SU-DHL-6 (cell line): Measurements from ENCODE around the gene DYNLT2B.
"Not testable (repeated sequence)": the region's sequence is repeated elsewhere in the genome, so short reads cannot be mapped to it uniquely, and the experiment has no call there.

Source experiments
- H2AFZ ChIP-seq: fragments of 200-600 bp; sonication (generic); 2 replicates; pipeline ENCODE4 v1.6.1; 2014; ENCODE audit warnings: low read depth, mild to moderate bottlenecking, moderate library complexity, mixed read lengths, antibody characterized with exemption, low read length; ENCODE audit not compliant: severe bottlenecking
- H3F3A ChIP-seq: fragments of 200-600 bp; shearing (Covaris generic); 2 replicates; pipeline ENCODE4 v1.6.0; 2016; ENCODE audit warnings: antibody characterized with exemption, mild to moderate bottlenecking; ENCODE audit not compliant: insufficient read depth
- H3K27ac ChIP-seq: fragments of 200-600 bp; sonication (generic); 2 replicates; pipeline ENCODE4 v1.5.1; 2016; ENCODE audit warnings: low read depth, mild to moderate bottlenecking, low read length, moderate library complexity, mixed read lengths
- H3K27me3 ChIP-seq: fragments of 200-600 bp; sonication (generic), shearing (Covaris generic); 2 replicates; pipeline ENCODE4 v1.6.0; 2014; ENCODE audit warnings: mild to moderate bottlenecking, low read length
- H3K36me3 ChIP-seq: fragments of 200-600 bp; sonication (generic); 2 replicates; pipeline ENCODE4 v1.6.1; 2014; ENCODE audit warnings: mild to moderate bottlenecking, low read length, mixed read lengths
- H3K4me2 ChIP-seq: fragments of 300-600, 200-600 bp; shearing (Covaris generic), sonication (generic); 2 replicates; pipeline ENCODE4 v1.6.0; 2014; ENCODE audit warnings: low read length, low read depth, mild to moderate bottlenecking; ENCODE audit not compliant: poor library complexity, severe bottlenecking
- H3K4me3 ChIP-seq: fragments of 200-600 bp; sonication (generic); 2 replicates; pipeline ENCODE4 v1.5.1; 2014; ENCODE audit warnings: antibody characterized with exemption, low read length, mild to moderate bottlenecking, mixed read lengths; ENCODE audit not compliant: insufficient read depth, poor library complexity, severe bottlenecking
- H3K79me2 ChIP-seq: fragments of 200-600 bp; sonication (generic); 2 replicates; pipeline ENCODE4 v1.6.1; 2014; ENCODE audit warnings: mild to moderate bottlenecking, low read length, moderate library complexity; ENCODE audit not compliant: insufficient read depth
- H3K9ac ChIP-seq: fragments of 200-600 bp; sonication (generic); 2 replicates; pipeline ENCODE4 v1.7.0; 2014; ENCODE audit warnings: mild to moderate bottlenecking, low read length
- H3K9me2 ChIP-seq: fragments of 200-600 bp; sonication (generic); replicated peaks from 2 replicates; pipeline ENCODE4 v1.6.1; 2014; ENCODE audit warnings: low read length; ENCODE audit not compliant: insufficient read depth
- H3K9me3 ChIP-seq: fragments of 200-600 bp; sonication (generic); 2 replicates; pipeline ENCODE4 v1.6.1; 2014; ENCODE audit warnings: low read length, mixed read lengths; ENCODE audit not compliant: insufficient read depth
- H4K20me1 ChIP-seq: fragments of 200-600 bp; sonication (generic); 2 replicates; pipeline ENCODE4 v1.6.1; 2014; ENCODE audit warnings: low read depth, mild to moderate bottlenecking, antibody characterized with exemption, low read length, moderate library complexity, mixed read lengths
- EZH2phosphoT487 ChIP-seq: fragments of 200-600 bp; sonication (generic), shearing (Covaris generic); conservative IDR thresholded peaks from 2 replicates; pipeline ENCODE4 v1.6.1; 2018; ENCODE audit warnings: mild to moderate bottlenecking, antibody characterized with exemption, low read length, moderate library complexity, mixed read lengths
- TF ChIP-seq, protein P1 (sequence below): fragments of 200-600 bp; sonication (generic); IDR thresholded peaks from one replicate; pipeline ENCODE4 v1.5.1; 2017; ENCODE audit warnings: antibody characterized with exemption, mild to moderate bottlenecking, low read length, moderate library complexity; ENCODE audit not compliant: insufficient read depth, poor library complexity, severe bottlenecking

Gene DYNLT2B

DNA sequence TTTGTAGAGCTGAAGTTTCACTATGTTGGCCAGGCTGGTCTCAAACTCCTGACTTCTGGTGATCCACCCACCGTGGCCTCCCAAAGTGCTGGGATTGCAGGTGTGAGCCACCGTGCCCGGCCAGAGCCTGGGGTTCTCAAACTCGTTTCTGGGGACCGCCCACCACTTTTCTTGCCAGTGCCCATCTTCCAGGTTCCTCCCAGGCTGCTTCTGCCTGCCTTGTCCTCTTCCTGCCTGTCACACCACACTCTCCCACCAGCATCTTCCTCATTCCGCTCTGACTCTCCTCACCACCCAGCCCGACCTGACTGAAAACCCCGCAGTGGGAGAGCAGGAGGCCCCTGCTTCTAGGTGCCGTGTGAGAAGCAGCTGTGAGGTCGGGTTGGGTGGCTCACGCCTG, 3.1 kb upstream of the DYNLT2B start:
- Histone ChIP-seq H3K27ac (no peak overlapping the region), H2AFZ (no peak overlapping the region), H3K4me2 (no peak overlapping the region), H3K4me3 (no peak overlapping the region), H3K79me2 (no peaks in the 10 kb centered on the region), H3K36me3 (no peaks in the 10 kb centered on the region), H3F3A (peaks cover 9% of the 10 kb centered on the region; the same call in 1 of the 2 replicates), H3K9me3 (no peaks in the 10 kb centered on the region), H4K20me1 (no peaks in the 10 kb centered on the region), H3K9ac (no peak overlapping the region), H3K9me2 (no peaks in the 10 kb centered on the region), H3K27me3 (no peaks in the 10 kb centered on the region)
- TF ChIP-seq, protein P1, sequence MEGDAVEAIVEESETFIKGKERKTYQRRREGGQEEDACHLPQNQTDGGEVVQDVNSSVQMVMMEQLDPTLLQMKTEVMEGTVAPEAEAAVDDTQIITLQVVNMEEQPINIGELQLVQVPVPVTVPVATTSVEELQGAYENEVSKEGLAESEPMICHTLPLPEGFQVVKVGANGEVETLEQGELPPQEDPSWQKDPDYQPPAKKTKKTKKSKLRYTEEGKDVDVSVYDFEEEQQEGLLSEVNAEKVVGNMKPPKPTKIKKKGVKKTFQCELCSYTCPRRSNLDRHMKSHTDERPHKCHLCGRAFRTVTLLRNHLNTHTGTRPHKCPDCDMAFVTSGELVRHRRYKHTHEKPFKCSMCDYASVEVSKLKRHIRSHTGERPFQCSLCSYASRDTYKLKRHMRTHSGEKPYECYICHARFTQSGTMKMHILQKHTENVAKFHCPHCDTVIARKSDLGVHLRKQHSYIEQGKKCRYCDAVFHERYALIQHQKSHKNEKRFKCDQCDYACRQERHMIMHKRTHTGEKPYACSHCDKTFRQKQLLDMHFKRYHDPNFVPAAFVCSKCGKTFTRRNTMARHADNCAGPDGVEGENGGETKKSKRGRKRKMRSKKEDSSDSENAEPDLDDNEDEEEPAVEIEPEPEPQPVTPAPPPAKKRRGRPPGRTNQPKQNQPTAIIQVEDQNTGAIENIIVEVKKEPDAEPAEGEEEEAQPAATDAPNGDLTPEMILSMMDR: no peak
- no peak for TF ChIP-seq EZH2phosphoT487

DNA sequence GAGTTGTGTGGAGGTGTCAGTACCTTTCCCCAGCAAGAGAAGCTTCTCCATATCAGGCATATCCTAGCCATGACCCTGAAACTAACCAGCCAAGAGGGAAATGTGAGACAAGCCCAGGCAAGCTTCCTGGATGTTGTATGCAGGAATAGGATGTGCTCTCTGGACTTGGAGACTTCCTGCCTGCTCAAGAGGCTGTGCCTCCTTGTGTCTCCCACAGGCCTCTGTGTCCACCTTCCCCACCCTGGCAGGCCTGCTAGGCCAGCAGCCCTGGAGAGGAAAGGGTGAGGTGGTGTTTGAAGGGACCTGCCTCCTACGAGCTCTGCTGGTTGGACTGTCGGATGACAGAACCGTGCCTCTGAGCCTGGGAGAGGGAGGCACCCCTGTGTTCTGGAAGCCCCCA, 2.1 kb upstream of the DYNLT2B start:
- H3K4me3 ChIP-seq: no peak overlapping the region
- no peak overlapping the region for H3K4me2 ChIP-seq
- no peak overlapping the region for H3K27ac ChIP-seq
- H3K79me2 ChIP-seq: no peaks in the 10 kb centered on the region
- no peak overlapping the region for H3K9ac ChIP-seq
- H3K9me3 ChIP-seq: no peaks in the 10 kb centered on the region
- TF ChIP-seq EZH2phosphoT487: no peak
- TF ChIP-seq, protein P1: no peak
- H3K36me3 ChIP-seq: no peaks in the 10 kb centered on the region
- no peaks in the 10 kb centered on the region for H3K9me2 ChIP-seq
- H3F3A ChIP-seq: peaks cover 13% of the 10 kb centered on the region; the same call in 1 of the 2 replicates
- H3K27me3 ChIP-seq: no peaks in the 10 kb centered on the region
- no peak overlapping the region for H2AFZ ChIP-seq
- no peaks in the 10 kb centered on the region for H4K20me1 ChIP-seq

DNA sequence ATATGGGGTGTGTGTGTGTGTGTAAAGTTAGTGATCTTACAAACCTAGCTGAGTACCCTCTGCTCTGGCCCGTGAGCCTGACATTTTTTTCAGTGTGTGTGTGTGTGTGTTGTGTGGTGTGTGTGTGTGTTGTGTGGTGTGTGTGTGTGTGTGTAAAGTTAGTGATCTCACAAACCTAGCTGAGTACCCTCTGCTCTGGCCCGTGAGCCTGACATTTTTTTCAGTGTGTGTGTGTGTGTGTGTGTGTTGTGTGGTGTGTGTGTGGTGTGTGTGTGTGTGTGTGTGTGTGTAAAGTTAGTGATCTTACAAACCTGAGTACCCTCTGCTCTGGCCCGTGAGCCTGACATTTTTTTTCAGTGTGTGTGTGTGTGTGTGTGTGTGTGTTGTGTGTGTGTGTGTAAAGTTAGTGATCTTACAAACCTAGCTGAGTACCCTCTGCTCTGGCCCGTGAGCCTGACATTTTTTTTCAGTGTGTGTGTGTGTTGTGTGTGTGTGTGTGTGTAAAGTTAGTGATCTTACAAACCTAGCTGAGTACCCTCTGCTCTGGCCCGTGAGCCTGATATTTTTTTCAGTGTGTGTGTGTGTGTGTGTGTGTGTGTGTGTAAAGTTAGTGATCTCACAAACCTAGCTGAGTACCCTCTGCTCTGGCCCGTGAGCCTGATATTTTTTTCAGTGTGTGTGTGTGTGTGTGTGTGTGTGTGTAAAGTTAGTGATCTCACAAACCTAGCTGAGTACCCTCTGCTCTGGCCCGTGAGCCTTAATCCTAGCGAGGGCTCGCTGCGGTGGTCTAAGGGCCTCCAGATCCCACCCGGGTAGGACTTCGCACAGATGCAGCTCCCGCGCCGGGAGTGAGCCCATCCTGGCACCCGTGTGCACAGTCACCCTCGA, 997 bp downstream of the DYNLT2B start:
- Histone ChIP-seq H3K4me2 (peak overlapping the region; percentile 63), H3F3A (peaks cover 17% of the 10 kb centered on the region; the same call in 1 of the 2 replicates), H3K9ac (peak overlapping the region; percentile 89), H3K27ac (peak overlapping the region; percentile 72), H3K4me3 (peak overlapping the region; percentile 94), H2AFZ (peak overlapping the region; percentile 95)
- H3K79me2 ChIP-seq, H4K20me1 ChIP-seq, H3K27me3 ChIP-seq, H3K9me3 ChIP-seq, H3K9me2 ChIP-seq, H3K36me3 ChIP-seq: not testable (repeated sequence)

DNA sequence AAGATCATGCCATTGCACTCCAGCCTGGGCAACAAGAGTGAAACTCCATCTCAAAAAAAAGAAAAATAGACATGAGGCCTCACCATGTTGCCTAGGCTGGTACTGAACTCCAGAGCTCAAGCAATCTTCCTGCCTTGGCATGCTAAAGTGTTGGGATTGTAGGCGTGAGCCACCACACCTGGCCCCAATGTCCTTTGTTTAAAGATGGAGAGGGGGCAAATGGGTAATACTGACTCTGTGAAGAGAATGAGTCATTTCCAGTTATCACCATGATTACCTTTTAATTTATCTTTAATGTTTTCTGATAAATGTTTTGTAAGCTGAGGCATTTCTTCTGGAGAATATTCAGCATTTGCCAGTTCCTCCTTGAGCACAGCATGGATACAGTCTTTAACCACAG, 2.2 kb downstream of the DYNLT2B start:
- no peaks in the 10 kb centered on the region for H3K9me3 ChIP-seq
- H4K20me1 ChIP-seq: no peaks in the 10 kb centered on the region
- no peak overlapping the region for H2AFZ ChIP-seq
- peaks cover 17% of the 10 kb centered on the region; the same call in 1 of the 2 replicates for H3F3A ChIP-seq
- no peak overlapping the region for H3K27ac ChIP-seq
- H3K9ac ChIP-seq: no peak overlapping the region
- no peaks in the 10 kb centered on the region for H3K79me2 ChIP-seq
- TF ChIP-seq EZH2phosphoT487: no peak
- H3K4me2 ChIP-seq: no peak overlapping the region
- no peak overlapping the region for H3K4me3 ChIP-seq
- H3K27me3 ChIP-seq: no peaks in the 10 kb centered on the region
- no peaks in the 10 kb centered on the region for H3K9me2 ChIP-seq
- H3K36me3 ChIP-seq: no peaks in the 10 kb centered on the region
